ENCODE results near the gene RAPSN. TPM values are rescaled to one million over a fixed set of nuclear protein-coding genes. Genes with fewer than 3 reads are reported as not detected.
A peak's percentile ranks its signal among the peaks of the same experiment; 100 is the strongest.

RAPSN gene
- total RNA-seq, 2 experiments from 2014 or later: 0.30 to 0.65 TPM

DNA sequence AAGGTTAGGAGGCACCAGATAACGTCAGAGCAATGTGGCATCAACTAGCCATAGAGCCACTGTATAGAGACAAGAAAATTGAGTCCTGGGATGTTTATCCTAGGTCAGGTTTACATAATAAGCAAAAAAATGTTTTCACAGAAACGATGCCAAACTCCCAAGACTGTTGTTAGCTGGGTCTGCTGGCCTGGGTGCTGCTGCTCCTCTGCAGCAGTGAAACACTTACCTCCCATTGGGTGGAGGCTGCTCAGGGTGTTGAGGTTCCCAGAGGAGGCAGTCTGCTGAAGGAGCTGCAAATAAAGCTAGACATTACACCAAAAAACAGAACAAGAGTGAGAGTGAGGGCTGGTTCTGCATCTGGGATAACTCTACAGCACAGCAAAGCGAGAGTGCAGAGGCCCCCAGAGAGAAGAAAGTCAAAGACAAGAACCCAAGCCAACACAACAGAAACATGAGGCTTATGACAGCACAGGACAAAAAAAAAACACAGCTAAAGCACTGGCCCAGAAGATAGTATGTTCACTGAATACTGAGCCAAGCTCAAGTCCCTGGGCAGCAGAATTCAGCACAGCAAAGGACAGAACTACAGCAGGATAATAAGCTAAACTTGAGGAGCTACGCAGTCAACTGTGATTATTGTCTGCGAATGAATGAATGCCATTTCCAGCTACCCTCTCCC lies 29.9 kb upstream of the RAPSN start:
- Mint-ChIP-seq H3K27me3 (no peaks in the 10 kb centered on the region), H3K27ac (no peak overlapping the region), H3K4me1 (peaks cover 27% of the 10 kb centered on the region), H3K36me3 (ENCODE audit: low read depth) (peaks cover 84% of the 10 kb centered on the region), H3K9me3 (no peaks in the 10 kb centered on the region), H3K4me3 (no peak overlapping the region)
- no peak for DNase-seq
- ChIA-PET POLR2A (interaction anchor here (0.9 to 1.4 kb wide), 3 partner anchors 11 to 86 kb away, joined by 3 to 6 read pairs (median 3); partner anchors contain the start of genes PSMC3 and PTPMT1), CTCF (no interaction called here)

DNA sequence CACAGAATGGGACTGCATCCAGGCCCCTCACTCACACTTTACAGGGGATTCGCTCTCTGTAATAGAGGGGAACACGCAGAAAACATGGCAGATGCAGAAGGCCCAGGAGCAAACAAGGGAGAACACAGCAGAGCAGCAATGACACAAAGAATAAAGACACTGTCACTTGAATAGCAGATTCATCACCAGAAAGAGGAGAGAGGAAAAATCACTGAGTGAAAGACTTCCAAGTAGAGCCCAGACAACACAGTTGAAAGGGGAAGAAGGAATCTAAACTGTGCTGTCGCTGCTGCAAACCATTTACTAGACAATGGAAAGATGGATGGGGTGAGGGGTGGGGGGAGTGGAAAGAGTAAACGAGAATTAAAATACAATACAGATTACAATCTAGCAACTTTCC lies 28.8 kb upstream of the RAPSN start:
- no peak for DNase-seq
- Mint-ChIP-seq H3K4me3 (no peak overlapping the region), H3K36me3 (ENCODE audit: low read depth) (peaks cover 83% of the 10 kb centered on the region), H3K9me3 (no peaks in the 10 kb centered on the region), H3K27me3 (no peaks in the 10 kb centered on the region), H3K4me1 (peaks cover 27% of the 10 kb centered on the region), H3K27ac (peak overlapping the region; percentile 19)
- CTCF ChIA-PET: no interaction called here
- POLR2A ChIA-PET: no interaction called here

DNA sequence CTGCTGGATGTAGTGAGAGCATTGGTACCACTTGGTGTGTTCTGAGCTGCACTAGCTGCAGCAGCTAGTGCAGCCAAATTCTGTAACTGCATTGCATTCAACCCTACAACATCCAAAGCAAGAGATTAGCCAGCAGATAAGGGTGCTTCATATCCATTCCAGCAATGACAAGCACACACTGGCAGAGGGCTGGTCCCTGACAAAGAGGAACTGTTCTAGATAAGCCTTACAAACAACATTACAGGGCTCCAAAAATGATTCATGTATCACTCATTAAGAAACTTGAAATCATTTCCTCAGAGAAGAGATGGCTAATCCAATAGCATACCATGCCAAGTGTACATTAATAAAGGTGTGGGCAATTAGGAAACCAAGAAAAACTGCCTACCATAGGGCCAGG lies 28.4 kb upstream of the RAPSN start:
- ChIA-PET POLR2A (no interaction called here), CTCF (no interaction called here)
- no peak for DNase-seq
- no peaks in the 10 kb centered on the region for H3K27me3 Mint-ChIP-seq
- peak overlapping the region; percentile 19 for H3K27ac Mint-ChIP-seq
- H3K9me3 Mint-ChIP-seq: no peaks in the 10 kb centered on the region
- peaks cover 83% of the 10 kb centered on the region for H3K36me3 Mint-ChIP-seq (ENCODE audit: low read depth)
- H3K4me3 Mint-ChIP-seq: no peak overlapping the region
- H3K4me1 Mint-ChIP-seq: peaks cover 27% of the 10 kb centered on the region

DNA sequence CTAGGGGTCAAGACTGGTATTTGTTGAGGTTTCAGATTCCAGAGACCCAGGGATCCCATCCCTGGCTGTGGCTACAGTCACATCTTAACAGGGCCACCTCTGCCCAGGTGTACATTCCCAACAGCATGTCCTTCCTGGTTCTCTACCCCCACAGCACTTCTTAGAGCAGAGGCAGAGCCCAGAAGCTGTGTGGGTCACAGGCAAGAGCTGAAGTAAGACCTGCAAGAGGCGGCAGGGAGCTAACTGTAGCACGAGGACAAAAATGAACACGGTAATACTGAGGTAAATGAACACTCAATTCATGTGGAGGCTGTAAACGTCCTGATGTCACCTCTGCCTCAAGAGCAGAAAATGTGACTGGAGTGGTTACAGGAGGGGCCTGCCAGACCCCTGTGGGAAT lies 21.7 kb upstream of the RAPSN start:
- ChIA-PET CTCF (no interaction called here), POLR2A (interaction anchor here (0.7 kb wide), 1 partner anchor 23 kb away, joined by 3 read pairs; no protein-coding TSS in a partner anchor)
- H3K4me1 Mint-ChIP-seq: peaks cover 2% of the 10 kb centered on the region

DNA sequence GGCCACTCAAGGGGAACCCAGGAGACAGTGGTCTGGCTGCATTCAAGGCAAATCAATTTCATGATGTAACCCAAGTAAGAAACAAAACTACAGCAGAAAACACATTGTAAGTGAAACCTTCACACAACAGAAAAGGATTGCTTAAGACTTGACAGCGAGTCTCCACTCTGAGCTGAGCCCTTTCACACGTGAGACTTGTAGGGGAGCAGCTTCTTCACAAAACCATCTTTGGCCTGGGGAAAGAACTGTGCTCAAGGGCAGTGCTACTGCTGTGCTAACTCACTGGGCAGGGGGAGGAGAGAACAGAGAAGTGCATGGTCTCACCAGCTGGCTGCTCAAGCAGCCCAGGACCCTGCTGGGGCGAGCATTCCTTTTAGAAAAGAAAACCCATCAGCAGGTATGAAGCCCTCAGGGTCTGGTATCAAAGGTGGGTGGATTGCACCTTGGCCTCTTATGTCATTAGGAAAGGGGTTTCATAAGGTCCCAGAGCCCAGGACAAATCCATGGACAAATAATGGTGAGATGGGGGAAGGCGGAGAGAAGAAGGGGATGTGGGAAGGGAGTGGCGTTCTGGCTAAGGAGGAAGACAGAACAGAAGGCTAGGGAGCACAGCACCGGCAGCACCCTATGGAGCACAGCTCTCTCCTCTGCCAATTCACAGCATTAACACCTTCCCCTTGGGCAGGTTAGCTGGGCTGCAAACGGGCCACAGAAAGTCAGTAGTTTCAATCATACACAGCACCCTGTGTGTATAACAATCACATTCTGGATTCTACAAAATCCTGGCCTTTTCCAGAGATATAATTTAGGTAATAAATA lies 20.6 kb upstream of the RAPSN start:
- H3K4me1 Mint-ChIP-seq: peaks cover 5% of the 10 kb centered on the region
- no peak overlapping the region for H3K4me3 Mint-ChIP-seq
- CTCF ChIA-PET: interaction anchor here (0.6 to 0.7 kb wide), 2 partner anchors 64 to 179 kb away, joined by 3 read pairs; no protein-coding TSS in a partner anchor
- no peaks in the 10 kb centered on the region for H3K9me3 Mint-ChIP-seq
- POLR2A ChIA-PET: no interaction called here
- H3K27ac Mint-ChIP-seq: peak overlapping the region; percentile 9
- no peak for DNase-seq
- H3K36me3 Mint-ChIP-seq (ENCODE audit: low read depth): peaks cover 65% of the 10 kb centered on the region
- no peaks in the 10 kb centered on the region for H3K27me3 Mint-ChIP-seq

More for the DNA sequence above, 21.7 kb upstream of the RAPSN start:
- no peak overlapping the region for H3K4me3 Mint-ChIP-seq
- no peak overlapping the region for H3K27ac Mint-ChIP-seq
- DNase-seq: no peak
- peaks cover 72% of the 10 kb centered on the region for H3K36me3 Mint-ChIP-seq (ENCODE audit: low read depth)
- no peaks in the 10 kb centered on the region for H3K9me3 Mint-ChIP-seq
- no peaks in the 10 kb centered on the region for H3K27me3 Mint-ChIP-seq

DNA sequence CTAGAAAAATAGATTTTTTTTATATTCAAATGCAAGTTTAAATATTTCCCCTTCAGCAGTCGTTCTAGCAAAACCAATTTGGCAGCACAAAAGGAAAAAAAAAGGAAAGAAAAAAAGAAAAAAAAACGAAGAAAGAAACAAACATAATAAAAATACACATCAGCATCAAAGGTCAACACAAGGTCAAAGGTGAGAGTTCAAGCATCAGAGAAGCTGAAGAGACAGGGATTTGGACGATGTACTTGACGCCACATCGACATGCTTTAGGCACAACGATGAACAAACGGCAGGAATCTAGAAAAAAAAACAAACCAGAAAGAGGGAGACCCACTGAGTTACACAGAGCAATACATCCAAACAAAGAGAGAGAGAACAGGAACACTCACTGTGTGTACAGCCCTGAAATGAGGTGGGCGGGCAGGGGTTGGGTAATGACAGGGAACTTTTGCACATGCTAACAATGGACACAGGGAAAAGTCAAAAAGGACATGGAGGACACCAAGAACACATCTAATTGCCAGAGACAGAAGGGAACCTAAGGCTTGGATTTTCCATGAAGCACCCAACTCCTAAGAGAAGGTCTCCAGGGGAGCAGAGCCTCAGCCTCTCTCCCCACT lies 19.8 kb upstream of the RAPSN start:
- Mint-ChIP-seq H3K4me1 (peaks cover 5% of the 10 kb centered on the region), H3K27ac (no peak overlapping the region), H3K9me3 (no peaks in the 10 kb centered on the region), H3K27me3 (no peaks in the 10 kb centered on the region), H3K4me3 (no peak overlapping the region), H3K36me3 (ENCODE audit: low read depth) (peaks cover 62% of the 10 kb centered on the region)
- no peak for DNase-seq
- ChIA-PET POLR2A (no interaction called here), CTCF (no interaction called here)

DNA sequence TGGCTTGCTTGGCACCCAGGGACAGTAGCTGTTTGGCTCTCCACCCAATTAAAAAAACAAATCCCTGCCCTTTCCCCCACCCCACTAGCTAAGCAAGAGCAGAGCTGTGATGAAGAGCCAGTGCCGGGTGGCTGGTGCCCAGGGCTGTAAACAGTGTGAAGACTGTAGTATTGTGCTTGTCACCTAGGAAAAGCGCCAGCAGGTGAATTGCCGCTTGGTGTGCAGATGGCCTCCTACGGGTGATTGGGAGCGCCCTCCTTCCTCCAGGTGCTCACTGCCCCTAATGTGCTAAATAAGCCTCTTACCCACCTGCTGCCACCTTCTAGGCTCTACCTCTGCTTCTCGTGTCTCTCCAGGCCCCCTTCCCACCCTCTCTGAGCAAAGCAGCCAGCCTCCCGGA lies 18.4 kb upstream of the RAPSN start:
- CTCF ChIA-PET: no interaction called here
- H3K4me1 Mint-ChIP-seq: peaks cover 5% of the 10 kb centered on the region
- no peak for DNase-seq
- no peaks in the 10 kb centered on the region for H3K27me3 Mint-ChIP-seq
- POLR2A ChIA-PET: no interaction called here
- H3K36me3 Mint-ChIP-seq (ENCODE audit: low read depth): peaks cover 50% of the 10 kb centered on the region
- H3K27ac Mint-ChIP-seq: no peak overlapping the region
- no peaks in the 10 kb centered on the region for H3K9me3 Mint-ChIP-seq
- no peak overlapping the region for H3K4me3 Mint-ChIP-seq

DNA sequence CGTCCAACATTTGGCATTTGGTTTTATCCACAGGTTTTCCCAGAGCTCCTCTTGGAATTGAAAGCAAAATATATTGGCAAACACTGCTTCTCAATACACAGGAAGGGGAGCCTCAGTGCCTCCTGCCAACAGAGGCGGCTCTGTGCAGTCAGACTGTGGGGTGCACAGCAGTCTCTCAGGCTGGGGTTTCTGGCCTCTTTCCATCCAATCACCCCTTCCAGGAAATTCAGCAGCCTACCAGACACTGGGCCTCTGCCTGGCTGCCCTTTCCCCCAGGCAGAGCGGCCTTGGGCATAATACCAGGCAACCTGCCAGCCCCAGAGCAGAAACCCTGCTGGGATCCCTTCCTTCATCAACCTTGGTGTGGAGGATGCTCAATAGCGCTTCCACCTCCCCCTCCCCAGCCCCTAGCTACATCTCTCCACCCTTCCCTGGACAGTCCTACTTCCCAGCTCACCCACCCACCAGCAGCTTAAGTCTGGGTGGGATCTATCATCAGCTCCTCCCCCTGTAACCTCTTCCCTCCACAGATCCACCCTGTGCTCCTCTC lies 17.8 kb upstream of the RAPSN start:
- ChIA-PET POLR2A (no interaction called here), CTCF (no interaction called here)
- H3K27ac Mint-ChIP-seq: no peak overlapping the region

DNA sequence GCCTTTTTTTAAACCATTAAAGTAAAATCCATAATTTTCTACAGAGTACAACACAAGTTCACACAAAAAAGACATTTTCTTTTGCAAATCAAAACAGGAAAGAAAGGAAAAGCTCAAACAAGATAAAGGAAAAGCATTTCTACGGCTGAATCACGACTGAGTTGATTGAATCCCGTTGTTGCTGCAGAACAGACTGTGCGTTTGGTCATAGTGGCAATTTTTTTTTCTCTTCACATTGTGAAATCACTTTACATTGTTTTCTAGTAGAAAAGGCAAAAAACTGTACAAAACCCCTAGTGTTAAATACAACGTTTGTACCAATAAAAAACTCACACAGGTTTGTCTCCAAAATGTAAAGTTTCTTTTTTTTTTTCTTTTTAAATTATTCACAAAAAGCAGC lies 17.3 kb upstream of the RAPSN start:
- Mint-ChIP-seq H3K36me3 (ENCODE audit: low read depth) (peaks cover 39% of the 10 kb centered on the region), H3K4me1 (peaks cover 5% of the 10 kb centered on the region), H3K9me3 (no peaks in the 10 kb centered on the region), H3K27ac (no peak overlapping the region), H3K27me3 (no peaks in the 10 kb centered on the region), H3K4me3 (no peak overlapping the region)
- ChIA-PET POLR2A (no interaction called here), CTCF (no interaction called here)
- no peak for DNase-seq

More for the DNA sequence above, 17.8 kb upstream of the RAPSN start:
- H3K27me3 Mint-ChIP-seq: no peaks in the 10 kb centered on the region
- peaks cover 5% of the 10 kb centered on the region for H3K4me1 Mint-ChIP-seq
- no peaks in the 10 kb centered on the region for H3K9me3 Mint-ChIP-seq
- peaks cover 45% of the 10 kb centered on the region for H3K36me3 Mint-ChIP-seq (ENCODE audit: low read depth)
- no peak for DNase-seq
- no peak overlapping the region for H3K4me3 Mint-ChIP-seq

DNA sequence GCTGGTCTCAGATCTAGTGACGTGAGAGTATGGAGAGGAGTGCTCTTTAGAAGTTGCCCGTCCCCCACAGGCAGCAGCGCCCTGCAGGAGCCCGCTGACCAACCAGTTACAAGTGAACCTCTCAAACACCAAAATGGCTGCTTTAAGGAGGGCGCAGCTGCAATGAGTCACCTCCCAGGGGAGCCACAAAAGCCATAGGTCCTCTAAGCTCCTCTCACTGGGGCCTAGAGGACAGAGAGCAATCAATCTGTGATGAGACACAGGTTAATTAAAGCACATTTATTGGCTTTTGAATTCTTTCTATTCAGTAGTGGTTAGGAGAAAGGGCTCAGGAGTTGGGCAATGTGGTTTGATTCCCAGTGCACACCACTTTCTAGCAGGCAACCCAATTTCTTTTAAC lies 15.5 kb upstream of the RAPSN start:
- Mint-ChIP-seq H3K36me3 (ENCODE audit: low read depth) (peaks cover 24% of the 10 kb centered on the region), H3K27ac (no peak overlapping the region), H3K4me3 (no peak overlapping the region), H3K4me1 (peaks cover 5% of the 10 kb centered on the region), H3K9me3 (no peaks in the 10 kb centered on the region), H3K27me3 (no peaks in the 10 kb centered on the region)
- ChIA-PET CTCF (interaction anchor here (0.6 to 2.1 kb wide), 2 partner anchors 10 to 69 kb away, joined by 3 to 14 read pairs; no protein-coding TSS in a partner anchor), POLR2A (interaction anchor here (1.3 kb wide), 1 partner anchor 10 kb away, joined by 3 read pairs; no protein-coding TSS in a partner anchor)
- no peak for DNase-seq

DNA sequence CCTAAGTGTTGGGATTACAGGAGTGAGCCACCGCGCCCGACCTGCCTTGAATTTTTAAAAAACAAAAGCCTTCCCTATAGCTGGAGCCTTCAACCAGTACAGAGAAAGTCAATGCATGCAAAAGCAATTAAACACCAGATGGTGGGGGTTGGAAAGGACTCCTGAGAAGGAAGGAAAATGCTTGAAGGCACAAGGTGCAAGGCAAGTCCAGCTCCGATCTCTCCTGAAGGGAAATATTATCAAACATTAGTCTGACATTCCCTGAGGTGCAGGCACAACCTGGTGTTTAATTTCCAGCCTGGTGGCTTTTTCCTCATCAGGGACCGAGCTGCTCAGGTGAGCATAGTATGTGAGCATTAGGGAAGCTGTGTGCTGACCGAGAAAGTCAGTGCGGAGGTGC lies 12.9 kb upstream of the RAPSN start:
- POLR2A ChIA-PET: no interaction called here
- Mint-ChIP-seq H3K4me3 (no peak overlapping the region), H3K4me1 (peaks cover 3% of the 10 kb centered on the region), H3K27me3 (no peaks in the 10 kb centered on the region), H3K36me3 (ENCODE audit: low read depth) (peaks cover 8% of the 10 kb centered on the region), H3K27ac (no peak overlapping the region), H3K9me3 (no peaks in the 10 kb centered on the region)
- CTCF ChIA-PET: interaction anchor here (1.1 kb wide), 1 partner anchor 7 kb away, joined by 3 read pairs; no protein-coding TSS in a partner anchor
- DNase-seq: no peak

DNA sequence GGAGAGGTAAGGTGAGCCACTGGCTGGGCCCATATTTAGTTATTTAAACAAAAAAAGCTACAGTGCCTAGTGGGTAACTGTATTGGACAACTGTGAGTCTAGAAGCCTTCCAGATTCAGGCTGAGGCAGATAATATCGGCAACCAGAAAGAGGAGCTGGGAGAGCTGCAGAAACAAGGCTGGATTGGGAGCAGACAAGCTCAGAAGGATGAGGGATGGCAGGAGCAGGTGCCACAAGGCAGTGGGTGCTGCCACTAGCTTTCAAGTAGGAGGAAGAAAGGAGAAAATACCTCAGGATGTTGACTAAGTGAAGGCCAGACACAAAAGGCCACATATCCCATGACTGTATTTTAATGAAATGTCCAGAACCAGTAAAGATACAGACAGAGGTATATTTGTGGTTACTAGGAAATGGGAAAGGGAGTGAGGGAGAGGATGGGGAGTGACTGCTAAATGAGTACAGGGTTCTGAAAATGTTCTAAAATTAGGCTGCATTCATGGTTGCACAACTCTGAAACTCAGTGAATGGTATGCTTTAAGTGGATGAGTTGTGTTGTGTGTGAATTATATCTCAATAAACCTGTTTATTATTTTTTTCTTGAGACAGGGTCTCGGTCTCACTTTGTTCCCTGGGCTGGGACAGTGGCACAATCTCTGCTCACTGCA lies 11.8 kb upstream of the RAPSN start:
- H3K27me3 Mint-ChIP-seq: no peaks in the 10 kb centered on the region
- no peak for DNase-seq
- no peak overlapping the region for H3K4me3 Mint-ChIP-seq
- H3K4me1 Mint-ChIP-seq: peaks cover 3% of the 10 kb centered on the region
- H3K9me3 Mint-ChIP-seq: no peaks in the 10 kb centered on the region
- ChIA-PET CTCF (interaction anchor here (0.6 kb wide), 1 partner anchor 148 kb away, joined by 6 read pairs; no protein-coding TSS in a partner anchor), POLR2A (no interaction called here)
- H3K27ac Mint-ChIP-seq: no peak overlapping the region
- H3K36me3 Mint-ChIP-seq (ENCODE audit: low read depth): peaks cover 8% of the 10 kb centered on the region
